ENCODE measurements around the gene CA10.

The CA10 gene

GRCh38 chr17:51759260-51759659 is 399.3 kb downstream of the CA10 start:
- no peak for DNase-seq

DNA sequence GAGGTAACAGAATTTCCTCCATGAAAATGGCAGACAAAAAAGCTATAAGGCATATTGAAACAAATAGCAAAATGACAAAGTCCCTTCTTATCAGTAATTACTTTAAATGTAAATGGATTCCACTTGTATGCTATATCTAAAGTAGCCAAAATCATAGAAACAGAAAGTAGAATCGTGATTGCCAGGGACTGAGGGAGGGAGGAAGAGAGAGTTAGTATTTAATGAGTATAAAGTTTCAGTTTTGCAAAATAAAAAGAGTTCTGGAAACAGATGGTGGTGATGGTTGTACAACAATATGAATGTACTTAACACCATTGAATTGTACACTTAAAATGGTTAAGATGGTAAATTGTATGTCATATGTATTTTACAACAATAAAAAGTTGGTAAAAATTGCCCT is 407.4 kb downstream of the CA10 start:
- no peak for DNase-seq

DNA sequence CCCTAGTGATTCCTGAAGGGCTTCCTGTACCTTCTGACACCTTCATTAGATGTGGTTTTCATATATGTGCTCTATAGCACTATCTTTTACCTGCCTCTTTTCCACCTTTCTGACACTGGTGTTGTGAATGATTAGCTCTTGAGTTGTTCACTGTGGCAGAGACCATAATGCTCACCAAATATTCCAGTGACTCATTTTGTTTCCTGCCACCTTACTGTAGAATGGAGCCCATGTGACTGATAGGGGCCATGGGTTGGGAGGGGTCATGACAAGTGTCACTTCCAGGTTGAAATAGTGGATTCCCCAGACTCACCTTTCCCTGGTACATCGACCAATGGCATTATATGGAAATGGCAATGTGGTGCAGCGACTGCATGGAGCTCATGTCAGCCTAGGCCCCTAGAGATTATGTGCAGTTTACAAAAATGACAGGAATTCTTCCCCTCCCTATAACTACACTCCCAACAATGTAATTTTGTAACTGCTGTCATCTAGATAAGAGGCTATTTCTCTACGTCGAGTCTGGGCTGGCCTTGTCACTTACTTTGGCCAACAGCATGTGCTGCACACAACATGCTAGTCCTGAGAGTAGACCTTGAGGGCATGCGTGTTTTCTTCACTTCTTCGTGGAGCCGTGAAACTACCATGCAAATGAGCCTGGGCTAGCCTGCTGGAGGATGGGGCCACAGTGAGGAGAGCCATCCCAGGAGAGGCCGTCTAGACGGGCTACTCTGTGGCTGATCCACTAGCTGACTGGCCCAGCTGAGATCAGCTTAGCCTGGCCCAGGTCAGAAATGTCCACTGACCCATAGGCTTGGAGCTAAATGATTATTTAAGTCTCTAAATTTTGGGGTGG is 409.5 kb downstream of the CA10 start:
- no peak for DNase-seq

GRCh38 chr17:51746421-51746820 is 412.1 kb downstream of the CA10 start:
- no peak for DNase-seq

DNA sequence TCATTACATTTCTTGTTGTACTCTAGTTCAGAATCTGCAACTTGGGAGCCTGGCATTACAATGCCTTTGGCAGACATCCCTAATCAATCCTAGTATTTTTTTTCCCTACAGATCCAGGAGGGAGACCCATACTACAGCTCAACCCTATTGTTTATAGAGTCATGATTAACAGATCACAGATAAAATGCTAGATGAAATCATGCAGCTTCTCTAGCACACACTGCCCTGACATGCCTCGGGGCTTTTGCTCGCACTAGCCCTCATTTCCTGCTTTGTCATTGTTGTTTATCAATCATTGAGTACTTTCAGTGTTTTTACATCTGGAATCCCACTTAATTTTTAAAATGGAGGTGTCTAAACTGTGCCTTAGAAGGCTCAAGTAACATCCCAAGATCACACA is 412.5 kb downstream of the CA10 start:
- DNase-seq, result no peak

GRCh38 chr17:51743477-51743876 is 415.0 kb downstream of the CA10 start:
- DNase-seq, result no peak

DNA sequence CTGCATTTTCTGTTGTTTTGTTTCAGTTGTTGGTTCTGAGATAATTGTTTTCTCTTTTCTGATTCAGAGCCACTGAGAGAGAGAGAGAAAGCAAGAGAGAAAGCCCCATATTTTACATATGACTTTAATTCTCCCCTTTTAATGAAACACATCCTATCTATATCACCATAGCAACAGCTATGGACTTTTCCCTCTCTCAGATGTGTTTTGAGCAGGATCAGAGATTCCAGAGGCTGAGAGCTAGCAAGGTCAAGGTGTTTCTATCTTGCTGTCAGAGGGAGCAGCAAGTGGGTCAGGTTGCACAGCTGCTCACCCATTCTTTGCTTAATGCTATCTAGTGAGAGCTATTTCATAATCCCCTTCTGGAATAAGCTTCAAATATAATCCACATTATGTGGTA is 415.9 kb downstream of the CA10 start:
- no peak for DNase-seq

- no peak for DNase-seq
These were observed 417.1 kb downstream of the CA10 start for GRCh38 chr17:51741458-51741857.

- no peak for DNase-seq
These were observed 418.0 kb downstream of the CA10 start for GRCh38 chr17:51740531-51740930.

DNA sequence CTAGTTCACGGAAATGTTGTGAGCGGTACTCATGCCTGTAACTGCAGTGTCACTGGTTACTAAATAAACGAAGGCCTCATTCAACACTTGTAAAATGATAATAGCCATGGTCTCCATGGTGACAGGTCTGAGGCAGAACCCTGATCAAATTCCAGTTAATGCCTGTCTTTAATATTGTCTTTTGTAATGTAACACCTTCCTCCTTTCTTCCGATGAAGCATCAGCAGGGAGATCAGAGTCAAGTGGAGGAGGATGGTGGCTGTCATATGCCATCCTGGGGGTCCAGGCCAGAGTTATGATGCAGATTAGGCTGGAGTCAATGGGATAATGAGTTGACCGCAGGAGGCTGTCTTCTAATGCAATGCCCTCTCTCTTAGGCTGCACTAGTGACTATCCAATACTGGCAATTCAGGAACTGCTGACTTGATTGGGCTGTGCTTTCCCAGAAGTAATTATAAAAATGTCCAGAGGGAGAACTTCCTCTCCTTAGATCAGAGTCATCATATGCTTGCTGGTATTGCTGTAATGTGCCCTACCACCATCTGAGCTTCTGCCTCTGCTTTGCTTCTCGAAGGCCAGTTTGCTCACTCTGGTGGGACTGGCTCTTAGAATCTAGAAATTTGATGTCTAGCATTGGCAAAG is 419.1 kb downstream of the CA10 start:
- no peak for DNase-seq

GRCh38 chr17:51736356-51736755 is 422.2 kb downstream of the CA10 start:
- no peak for DNase-seq

GRCh38 chr17:51734976-51735375 is 423.5 kb downstream of the CA10 start:
- DNase-seq, result no peak

- no peak for DNase-seq
These were observed 424.1 kb downstream of the CA10 start for GRCh38 chr17:51734462-51734861.

- no peak for DNase-seq
These were observed 425.3 kb downstream of the CA10 start for GRCh38 chr17:51733166-51733565.

- no peak for DNase-seq
These were observed 426.4 kb downstream of the CA10 start for GRCh38 chr17:51731941-51732722.

DNA sequence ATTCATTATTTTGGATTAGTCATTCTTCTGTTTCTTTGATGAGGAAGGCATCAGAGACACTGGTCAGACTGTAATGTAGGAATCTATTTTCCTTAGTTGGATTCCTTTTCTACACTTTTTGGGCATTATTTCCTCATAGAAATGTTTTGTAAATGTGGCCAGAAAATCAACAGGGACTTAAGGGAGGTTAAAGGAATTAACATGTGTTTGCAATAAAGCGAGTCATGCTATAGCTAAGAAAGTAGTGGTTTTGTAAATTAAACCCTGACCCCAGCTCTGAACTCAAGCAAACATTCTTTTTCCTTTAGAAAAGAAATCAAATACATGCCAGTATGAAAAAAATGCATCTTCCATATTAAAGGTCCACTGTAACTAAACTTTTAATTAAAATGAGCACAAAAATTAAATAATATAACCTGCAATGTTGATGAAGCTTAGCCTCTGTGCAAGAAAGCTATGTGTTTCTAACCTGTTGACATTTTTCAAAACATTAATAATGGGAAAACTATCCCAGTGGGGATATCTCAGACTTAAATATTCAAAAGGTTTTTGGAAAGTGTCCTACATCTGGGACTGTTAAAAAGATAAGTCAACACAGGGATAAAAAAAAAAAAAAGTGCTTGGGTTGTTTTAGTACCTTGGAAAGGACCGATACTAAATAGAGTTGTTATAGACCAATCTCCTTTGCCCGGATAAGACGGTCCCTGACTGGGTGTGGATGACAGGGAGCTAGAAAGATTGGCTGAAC is 428.0 kb downstream of the CA10 start:
- DNase-seq, result no peak

- no peak for DNase-seq
These were observed 433.3 kb downstream of the CA10 start for GRCh38 chr17:51725185-51725584.

DNA sequence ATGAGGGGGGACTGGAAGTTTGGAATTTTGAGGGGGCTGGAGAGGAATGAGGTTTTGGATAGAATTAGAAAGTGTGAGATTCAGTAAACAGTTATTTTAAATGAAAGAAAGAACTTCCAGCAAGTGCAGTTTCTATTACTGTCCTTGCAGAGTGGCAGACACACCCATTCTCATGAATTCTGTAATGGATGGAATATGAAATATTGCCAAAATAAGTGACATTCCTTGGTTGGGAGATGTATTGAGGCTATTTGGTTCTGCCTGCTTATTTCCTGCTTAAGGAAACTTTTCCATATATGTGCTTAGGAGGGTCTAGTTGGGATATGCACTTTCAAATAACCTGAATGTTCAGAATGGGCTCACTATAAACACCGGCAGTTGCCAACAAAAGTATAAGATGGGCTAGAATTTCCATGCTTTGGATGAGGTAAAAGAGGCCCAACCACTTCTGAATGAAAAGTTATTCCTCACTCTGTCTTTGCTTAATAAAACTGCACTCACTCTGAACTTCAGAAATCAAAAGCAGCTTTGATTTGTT is 434.4 kb downstream of the CA10 start:
- no peak for DNase-seq

GRCh38 chr17:51722994-51723393 is 435.5 kb downstream of the CA10 start:
- DNase-seq, result no peak

DNA sequence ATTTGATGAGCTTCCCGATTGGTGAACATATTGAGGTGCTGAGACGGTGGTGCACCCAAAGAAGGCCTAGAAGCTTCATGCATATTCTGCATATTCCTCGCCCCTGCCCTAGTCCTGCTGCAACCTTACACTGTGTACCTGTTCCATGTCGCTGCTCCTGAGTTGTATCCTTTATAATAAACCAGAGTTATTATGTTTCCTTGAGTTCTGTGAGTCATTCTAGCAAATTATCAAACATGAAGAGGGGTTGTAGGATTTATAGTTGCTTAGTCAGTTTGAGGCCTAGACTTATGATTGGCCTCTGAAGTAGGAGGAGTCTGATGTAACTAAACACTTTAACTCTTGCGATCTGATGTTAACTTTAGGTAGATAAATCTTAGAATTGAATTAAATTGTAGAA is 436.8 kb downstream of the CA10 start:
- DNase-seq, result no peak

DNA sequence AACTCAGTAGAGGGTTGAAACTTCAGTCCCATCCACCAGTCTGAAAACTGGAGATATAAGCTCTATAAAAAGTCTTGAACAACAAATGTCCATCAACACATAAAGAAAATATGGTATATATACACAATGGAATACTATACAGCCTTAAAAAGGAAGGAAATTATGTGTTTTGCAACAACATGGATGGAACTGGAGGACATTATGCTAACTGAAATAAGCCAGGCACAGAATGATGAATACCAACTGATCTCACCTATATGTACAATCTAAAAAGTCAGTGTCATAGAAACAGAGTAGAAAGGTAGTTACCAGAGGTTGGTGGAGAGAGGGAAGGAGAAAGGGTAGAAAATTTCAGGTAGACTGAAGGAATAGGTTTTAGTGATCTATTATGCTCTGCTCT is 438.1 kb downstream of the CA10 start:
- no peak for DNase-seq

- no peak for DNase-seq
These were observed 439.5 kb downstream of the CA10 start for GRCh38 chr17:51718983-51719382.

DNA sequence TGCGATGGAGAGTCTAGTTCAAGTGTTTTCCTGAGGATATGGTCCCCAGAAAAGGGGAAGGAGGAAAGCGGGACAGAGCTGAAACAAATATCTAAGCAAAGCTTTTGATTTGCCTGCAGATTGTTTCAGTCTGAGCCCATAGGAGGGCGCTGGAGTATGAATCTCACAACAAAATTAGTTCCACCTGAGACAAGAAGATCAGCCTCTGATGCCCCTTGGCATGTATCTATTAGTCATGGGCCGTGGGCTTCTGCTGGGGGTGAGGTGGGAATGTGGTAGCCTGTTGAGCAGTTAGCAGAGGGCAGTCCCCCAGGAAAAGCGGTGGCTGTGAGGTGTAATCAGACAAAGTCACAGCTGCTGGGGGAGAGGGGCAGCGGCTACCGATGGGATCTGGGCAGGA is 446.9 kb downstream of the CA10 start:
- no peak for DNase-seq
